ENCODE measurements around the gene SIAH3. TPM values are rescaled to one million over a fixed set of nuclear protein-coding genes. Genes with fewer than 3 reads are reported as not detected.

The SIAH3 gene
- total and polyA plus RNA-seq, 4 donors, result under 0.01 TPM; not detected in 3

GRCh38 chr13:45778882-45779281 lies 72.7 kb downstream of the SIAH3 start:
- no peaks in the 10 kb centered on the region for H3K27me3 ChIP-seq (ENCODE audit: control insufficient read depth in 4 of 4, insufficient read depth in 4 of 4, low read length in 3 of 4)
- no peaks in the 10 kb centered on the region for H3K9me3 ChIP-seq (ENCODE audit: control insufficient read depth in 4 of 4, low read length in 3 of 4)
- H3K36me3 ChIP-seq (ENCODE audit: control insufficient read depth in 4 of 4, insufficient read depth in 3 of 4, low read depth in 1 of 4, low read length in 3 of 4), result no peaks in the 10 kb centered on the region
- 71% methylated on average over 4 of the region's 4 CpGs for WGBS
- no peak overlapping the region for H3K27ac ChIP-seq (ENCODE audit: low read depth in 1 of 2, low read length in 2 of 2)
- DNase-seq (ENCODE audit: low spot score), result no peak
- no peak overlapping the region for H3K9ac ChIP-seq (ENCODE audit: low read depth in 1 of 2, low read length in 2 of 2)
- no peak for TF ChIP-seq MAX (IDR thresholded peaks at IDR 0.05)
- no peak overlapping the region for H3K4me3 ChIP-seq (ENCODE audit: low read depth in 1 of 3, low read length in 3 of 3)
- no peaks in the 10 kb centered on the region for H3K4me1 ChIP-seq (ENCODE audit: control insufficient read depth in 4 of 4, insufficient read depth in 4 of 4, low read length in 3 of 4)

- Histone ChIP-seq H3K36me3 (ENCODE audit: control insufficient read depth in 4 of 4, insufficient read depth in 3 of 4, low read depth in 1 of 4, low read length in 3 of 4) (no peaks in the 10 kb centered on the region), H3K27me3 (ENCODE audit: control insufficient read depth in 4 of 4, insufficient read depth in 4 of 4, low read length in 3 of 4) (no peaks in the 10 kb centered on the region), H3K27ac (ENCODE audit: low read depth in 1 of 2, low read length in 2 of 2) (no peak overlapping the region), H3K4me1 (ENCODE audit: control insufficient read depth in 4 of 4, insufficient read depth in 4 of 4, low read length in 3 of 4) (no peaks in the 10 kb centered on the region), H3K9ac (ENCODE audit: low read depth in 1 of 2, low read length in 2 of 2) (no peak overlapping the region), H3K9me3 (ENCODE audit: control insufficient read depth in 4 of 4, low read length in 3 of 4) (no peaks in the 10 kb centered on the region), H3K4me3 (ENCODE audit: low read depth in 1 of 3, low read length in 3 of 3) (no peak overlapping the region)
- no peak for TF ChIP-seq FOXA1 (IDR thresholded peaks at IDR 0.05)
- no peak for TF ChIP-seq FOXA2 (IDR thresholded peaks at IDR 0.05)
- no peak for TF ChIP-seq EGR1 (IDR thresholded peaks at IDR 0.05; ENCODE audit: low read depth in 2 of 2)
- no peak for TF ChIP-seq MAX (IDR thresholded peaks at IDR 0.05)
- no peak for DNase-seq (ENCODE audit: low spot score)
- 88% methylated on average over 5 of the region's 5 CpGs for WGBS
Measured at GRCh38 chr13:45776748-45777147, 74.8 kb downstream of the SIAH3 start.

GRCh38 chr13:45775401-45775963 lies 76.1 kb downstream of the SIAH3 start:
- Histone ChIP-seq H3K4me1 (ENCODE audit: control insufficient read depth in 4 of 4, insufficient read depth in 4 of 4, low read length in 3 of 4) (no peaks in the 10 kb centered on the region), H3K9ac (ENCODE audit: low read depth in 1 of 2, low read length in 2 of 2) (no peak overlapping the region), H3K9me3 (ENCODE audit: control insufficient read depth in 4 of 4, low read length in 3 of 4) (no peaks in the 10 kb centered on the region), H3K27ac (ENCODE audit: low read depth in 1 of 2, low read length in 2 of 2) (no peak overlapping the region), H3K36me3 (ENCODE audit: control insufficient read depth in 4 of 4, insufficient read depth in 3 of 4, low read depth in 1 of 4, low read length in 3 of 4) (no peaks in the 10 kb centered on the region), H3K4me3 (ENCODE audit: low read depth in 1 of 3, low read length in 3 of 3) (no peak overlapping the region), H3K27me3 (ENCODE audit: control insufficient read depth in 4 of 4, insufficient read depth in 4 of 4, low read length in 3 of 4) (no peaks in the 10 kb centered on the region)
- 76% methylated on average over 3 of the region's 3 CpGs for WGBS
- TF ChIP-seq HNF4G (IDR thresholded peaks at IDR 0.05), result no peak
- TF ChIP-seq TAF1 (conservative IDR thresholded peaks at IDR 0.05), result no peak
- TF ChIP-seq FOXA2 (IDR thresholded peaks at IDR 0.05), result no peak
- TF ChIP-seq YY1 (IDR thresholded peaks at IDR 0.05), result no peak
- no peak for TF ChIP-seq GABPA (IDR thresholded peaks at IDR 0.05 in 1 of 2, conservative IDR thresholded peaks at IDR 0.05 in 1 of 2)
- no peak for TF ChIP-seq FOXA1 (IDR thresholded peaks at IDR 0.05)
- DNase-seq (ENCODE audit: low spot score), result no peak

- no peak for DNase-seq (ENCODE audit: low spot score)
- H3K9ac ChIP-seq (ENCODE audit: low read depth in 1 of 2, low read length in 2 of 2), result no peak overlapping the region
- WGBS, result 94% methylated on average over 3 of the region's 3 CpGs
- H3K4me3 ChIP-seq (ENCODE audit: low read depth in 1 of 3, low read length in 3 of 3), result no peak overlapping the region
- no peaks in the 10 kb centered on the region for H3K36me3 ChIP-seq (ENCODE audit: control insufficient read depth in 4 of 4, insufficient read depth in 3 of 4, low read depth in 1 of 4, low read length in 3 of 4)
- no peaks in the 10 kb centered on the region for H3K9me3 ChIP-seq (ENCODE audit: control insufficient read depth in 4 of 4, low read length in 3 of 4)
- no peak overlapping the region for H3K27ac ChIP-seq (ENCODE audit: low read depth in 1 of 2, low read length in 2 of 2)
- H3K27me3 ChIP-seq (ENCODE audit: control insufficient read depth in 4 of 4, insufficient read depth in 4 of 4, low read length in 3 of 4), result no peaks in the 10 kb centered on the region
- H3K4me1 ChIP-seq (ENCODE audit: control insufficient read depth in 4 of 4, insufficient read depth in 4 of 4, low read length in 3 of 4), result no peaks in the 10 kb centered on the region
- TF ChIP-seq EGR1 (IDR thresholded peaks at IDR 0.05; ENCODE audit: low read depth in 2 of 2) (no peak), HNF4A (conservative IDR thresholded peaks at IDR 0.05) (no peak), SP1 (IDR thresholded peaks at IDR 0.05) (no peak), YY1 (IDR thresholded peaks at IDR 0.05) (no peak), ATF3 (IDR thresholded peaks at IDR 0.05) (no peak), FOXA2 (IDR thresholded peaks at IDR 0.05) (no peak), RXRA (IDR thresholded peaks at IDR 0.05) (no peak), TAF1 (conservative IDR thresholded peaks at IDR 0.05) (no peak), REST (IDR thresholded peaks at IDR 0.05) (no peak), FOXA1 (IDR thresholded peaks at IDR 0.05) (no peak), MAX (IDR thresholded peaks at IDR 0.05) (no peak), JUND (IDR thresholded peaks at IDR 0.05) (no peak), HNF4G (IDR thresholded peaks at IDR 0.05) (no peak), GABPA (IDR thresholded peaks at IDR 0.05 in 1 of 2, conservative IDR thresholded peaks at IDR 0.05 in 1 of 2) (no peak), CTCF (IDR thresholded peaks at IDR 0.05; ENCODE audit: low read depth, low read length, missing input control) (no peak), RAD21 (IDR thresholded peaks at IDR 0.05) (no peak)
Measured at GRCh38 chr13:45773944-45774343, 77.6 kb downstream of the SIAH3 start.

All from liver (tissue), 9 donors.